EH (cell line): Measurements from ENCODE around the gene TENM4.

Experiments
- DNase-seq: peaks from one replicate; pipeline ENCODE4 v3.0.0-alpha.2; 2015; ENCODE audit warnings: low read depth

Gene TENM4

GRCh38 chr11:79119491-79120284 is 321.1 kb downstream of the TENM4 start:
- DNase-seq = no peak

GRCh38 chr11:79117488-79117887 is 323.3 kb downstream of the TENM4 start:
- no peak for DNase-seq

- no peak for DNase-seq
Observed at GRCh38 chr11:79116600-79116999, 324.2 kb downstream of the TENM4 start.

- peak; percentile 16 for DNase-seq
Observed at GRCh38 chr11:79113054-79113690, 327.7 kb downstream of the TENM4 start.

- DNase-seq = no peak
Observed at GRCh38 chr11:79110796-79111195, 330.0 kb downstream of the TENM4 start.

- no peak for DNase-seq
Observed at GRCh38 chr11:79110321-79110720, 330.5 kb downstream of the TENM4 start.

- DNase-seq = peak; percentile 29
Observed at GRCh38 chr11:79108851-79109250, 332.0 kb downstream of the TENM4 start.

- no peak for DNase-seq
Observed at GRCh38 chr11:79102840-79103239, 338.0 kb downstream of the TENM4 start.

- DNase-seq = no peak
Observed at GRCh38 chr11:79101656-79102055, 339.2 kb downstream of the TENM4 start.

- DNase-seq = peak; percentile 69
Observed at GRCh38 chr11:79100093-79100910, 340.5 kb downstream of the TENM4 start.

GRCh38 chr11:79098146-79098545 is 342.7 kb downstream of the TENM4 start:
- peak; percentile 25 for DNase-seq

GRCh38 chr11:79097246-79097875 is 343.5 kb downstream of the TENM4 start:
- DNase-seq = peak; percentile 8

- no peak for DNase-seq
Observed at GRCh38 chr11:79095424-79095823, 345.4 kb downstream of the TENM4 start.

GRCh38 chr11:79094616-79095015 is 346.2 kb downstream of the TENM4 start:
- no peak for DNase-seq

GRCh38 chr11:79092791-79093353 is 348.0 kb downstream of the TENM4 start:
- peak; percentile 100 for DNase-seq

GRCh38 chr11:79090191-79090705 is 350.6 kb downstream of the TENM4 start:
- DNase-seq = no peak

GRCh38 chr11:79089601-79090000 is 351.2 kb downstream of the TENM4 start:
- DNase-seq = no peak

- no peak for DNase-seq
Observed at GRCh38 chr11:79088967-79089366, 351.9 kb downstream of the TENM4 start.

GRCh38 chr11:79087961-79088318 is 352.9 kb downstream of the TENM4 start:
- peak; percentile 53 for DNase-seq

- peak; percentile 97 for DNase-seq
Observed at GRCh38 chr11:79087238-79087960, 353.4 kb downstream of the TENM4 start.

- DNase-seq = no peak
Observed at GRCh38 chr11:79086056-79086455, 354.8 kb downstream of the TENM4 start.
